NCI-H2196 (cell line): Measurements from ENCODE around the gene GLIPR1L1.
A peak's percentile ranks its signal among the peaks of the same experiment; 100 is the strongest.
"Not testable (repeated sequence)": the region's sequence is repeated elsewhere in the genome, so short reads cannot be mapped to it uniquely, and the experiment has no call there.

Source experiments
- DNase-seq: peaks from one replicate; lab custom pipeline; 2025; ENCODE audit not compliant: unreplicated experiment; lab: John Stamatoyannopoulos, UW

The GLIPR1L1 gene, protein sequence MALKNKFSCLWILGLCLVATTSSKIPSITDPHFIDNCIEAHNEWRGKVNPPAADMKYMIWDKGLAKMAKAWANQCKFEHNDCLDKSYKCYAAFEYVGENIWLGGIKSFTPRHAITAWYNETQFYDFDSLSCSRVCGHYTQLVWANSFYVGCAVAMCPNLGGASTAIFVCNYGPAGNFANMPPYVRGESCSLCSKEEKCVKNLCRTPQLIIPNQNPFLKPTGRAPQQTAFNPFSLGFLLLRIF

GRCh38 chr12:75334384-75335030 is at the start of gene GLIPR1L1:
GLIPR1L1 (plus strand) TSS chr12:75334670; CDS start chr12:75334729, 59 bp downstream.
- peak; percentile 16 for DNase-seq

DNA sequence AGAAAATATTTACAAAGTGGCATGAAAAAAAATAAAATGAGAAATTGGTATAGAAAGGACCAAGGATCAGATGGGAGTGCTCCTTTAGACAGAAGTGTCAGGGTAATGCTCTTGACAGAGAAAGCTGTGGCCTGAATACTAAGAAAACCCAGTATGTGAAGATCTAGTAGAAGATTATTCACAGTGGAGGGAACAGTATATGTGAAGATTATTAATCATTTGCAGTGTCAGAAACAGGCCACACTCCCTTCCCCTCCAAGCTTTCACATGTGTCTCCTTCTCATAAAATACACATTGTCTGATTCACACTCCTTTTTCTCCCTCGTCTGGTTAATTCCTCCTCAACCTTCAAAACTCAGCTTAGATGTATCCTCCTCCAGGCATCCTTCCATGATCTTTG is 45.6 kb upstream of the GLIPR1L1 start:
- DNase-seq, result no peak

- DNase-seq, result no peak
These were observed 44.7 kb upstream of the GLIPR1L1 start for GRCh38 chr12:75289753-75290152.

DNA sequence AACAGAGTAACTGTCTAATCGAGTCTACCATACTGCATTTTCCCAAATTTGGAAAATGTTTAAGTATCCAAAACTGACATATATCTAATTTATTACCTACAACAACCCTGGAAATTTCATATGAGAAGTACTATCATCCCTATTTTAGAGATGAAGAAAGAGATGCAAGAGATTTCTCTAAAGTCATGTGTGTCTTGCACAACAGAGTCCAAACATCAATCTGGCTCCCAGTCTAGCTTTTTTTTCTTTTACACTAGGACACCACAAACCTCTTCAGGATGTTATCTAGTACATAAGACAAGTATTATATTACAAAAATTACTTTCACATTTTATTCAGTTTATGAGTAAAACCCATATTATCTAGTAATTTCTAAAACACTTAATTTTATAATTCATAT is 43.5 kb upstream of the GLIPR1L1 start:
- DNase-seq, result no peak

GRCh38 chr12:75294336-75294735 is 40.1 kb upstream of the GLIPR1L1 start:
- DNase-seq, result no peak

GRCh38 chr12:75294797-75295196 is 39.7 kb upstream of the GLIPR1L1 start:
- no peak for DNase-seq

DNA sequence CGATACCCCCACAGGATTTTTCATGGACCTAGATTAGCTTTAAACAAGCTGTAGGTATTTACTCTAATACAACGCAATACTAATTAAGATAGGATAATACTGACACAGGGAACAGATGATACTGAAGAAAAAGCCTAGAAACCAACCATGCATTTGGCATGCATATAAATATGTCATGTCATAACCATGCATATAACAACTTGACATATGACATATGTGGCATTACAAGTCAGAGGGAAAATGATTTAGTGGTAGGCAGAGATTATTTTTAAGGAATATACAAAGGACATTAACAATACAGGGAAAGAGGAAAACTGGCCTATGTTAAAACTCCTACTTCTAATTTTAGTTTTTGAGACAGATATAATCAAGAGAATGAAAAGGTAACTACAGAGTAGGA is 32.2 kb upstream of the GLIPR1L1 start:
- no peak for DNase-seq

DNA sequence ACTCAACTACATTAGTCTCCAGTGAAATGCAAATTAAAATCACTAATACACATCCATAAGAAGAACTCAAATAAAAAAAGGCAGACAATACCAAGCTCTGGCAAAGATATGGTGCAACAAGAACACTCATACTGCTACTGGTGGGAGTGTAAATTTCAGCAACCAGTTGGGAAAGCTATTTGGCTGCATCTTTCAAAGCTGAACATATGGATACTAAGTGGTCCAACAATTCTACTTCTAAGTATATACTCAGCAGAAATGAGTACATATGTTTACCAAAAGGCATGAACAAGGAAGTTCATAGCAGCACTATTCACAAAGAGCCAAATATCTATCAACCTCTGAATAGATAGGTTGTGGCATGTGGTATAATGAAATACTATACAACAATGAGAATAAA is 31.7 kb upstream of the GLIPR1L1 start:
- no peak for DNase-seq

- DNase-seq, result no peak
These were observed 28.8 kb upstream of the GLIPR1L1 start for GRCh38 chr12:75305412-75306332.

DNA sequence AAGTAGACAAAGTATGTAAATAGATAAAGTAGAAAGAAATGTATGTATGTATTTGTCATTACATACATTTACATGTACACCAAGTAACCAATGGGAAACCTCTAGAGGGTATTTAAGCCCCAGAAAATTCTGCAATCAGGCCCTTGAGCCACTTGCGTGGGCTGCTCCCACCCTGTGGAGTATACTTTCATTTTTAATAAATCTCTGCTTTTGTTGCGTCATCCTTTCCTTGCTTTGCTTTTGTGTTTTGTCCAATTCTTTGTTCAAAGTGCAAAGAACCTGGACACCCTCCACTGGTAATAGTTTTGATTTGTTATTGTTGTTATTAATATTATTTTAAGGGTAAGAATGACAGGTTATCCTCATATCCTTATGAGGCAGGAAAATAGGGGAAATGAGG is 26.2 kb upstream of the GLIPR1L1 start:
- no peak for DNase-seq

GRCh38 chr12:75311369-75311768 is 23.1 kb upstream of the GLIPR1L1 start:
- no peak for DNase-seq

DNA sequence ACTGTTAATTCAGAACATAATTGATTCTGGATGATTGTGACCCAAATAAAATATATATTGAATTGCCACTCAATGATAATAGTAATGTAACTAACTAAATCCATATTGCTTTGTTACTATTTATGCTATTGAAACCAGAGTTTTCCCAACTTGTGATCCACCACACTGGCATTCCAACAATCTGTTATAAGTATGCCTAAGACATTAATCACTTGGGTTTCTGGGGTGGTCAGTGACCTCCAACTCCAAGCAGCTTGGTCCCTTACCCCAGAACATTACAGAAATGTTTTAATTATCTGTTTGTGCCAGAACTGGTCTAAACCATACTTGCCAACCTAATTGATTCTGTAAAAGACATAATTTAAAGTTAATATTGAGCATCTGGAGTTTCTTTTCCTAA is 19.0 kb upstream of the GLIPR1L1 start:
- no peak for DNase-seq

- no peak for DNase-seq
These were observed 16.7 kb upstream of the GLIPR1L1 start for GRCh38 chr12:75317784-75318183.

DNA sequence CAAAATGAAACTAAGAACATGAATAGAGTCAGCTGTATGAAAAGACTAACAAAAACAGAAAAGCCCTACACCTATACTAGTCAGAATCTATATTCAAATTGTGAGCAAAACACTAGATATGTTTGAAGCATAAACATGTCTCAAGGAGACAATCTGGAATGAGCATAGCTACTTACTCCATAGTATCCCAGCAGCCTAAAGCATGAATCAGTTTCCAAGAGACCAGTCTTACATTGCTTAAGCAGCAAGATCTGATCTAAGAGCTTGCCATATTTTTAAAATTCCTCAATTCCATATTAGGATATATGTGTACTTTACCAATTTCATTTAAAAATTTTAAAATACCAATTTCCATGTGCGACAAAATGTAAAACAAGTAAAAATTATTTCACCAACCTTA is 12.0 kb upstream of the GLIPR1L1 start:
- no peak for DNase-seq

- DNase-seq, result no peak
These were observed 10.8 kb upstream of the GLIPR1L1 start for GRCh38 chr12:75323663-75324062.

DNA sequence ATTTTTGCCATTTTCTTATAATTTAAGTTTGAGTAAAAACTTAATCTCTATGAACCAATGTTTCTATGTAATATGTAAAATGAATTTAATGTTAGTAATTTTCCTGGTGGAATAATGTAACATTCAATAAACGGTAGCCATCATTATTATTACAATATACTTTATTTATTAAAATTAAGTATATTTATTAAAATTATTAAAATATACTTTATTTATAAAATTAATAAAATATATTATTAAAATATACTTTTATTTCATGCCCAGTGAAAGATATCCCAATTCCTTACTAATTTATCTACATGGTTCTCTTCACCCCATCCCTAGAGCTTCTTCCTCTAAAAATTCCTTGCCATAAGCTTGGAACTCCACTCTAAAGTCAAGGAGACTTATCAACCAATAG is 6.8 kb upstream of the GLIPR1L1 start:
- no peak for DNase-seq

DNA sequence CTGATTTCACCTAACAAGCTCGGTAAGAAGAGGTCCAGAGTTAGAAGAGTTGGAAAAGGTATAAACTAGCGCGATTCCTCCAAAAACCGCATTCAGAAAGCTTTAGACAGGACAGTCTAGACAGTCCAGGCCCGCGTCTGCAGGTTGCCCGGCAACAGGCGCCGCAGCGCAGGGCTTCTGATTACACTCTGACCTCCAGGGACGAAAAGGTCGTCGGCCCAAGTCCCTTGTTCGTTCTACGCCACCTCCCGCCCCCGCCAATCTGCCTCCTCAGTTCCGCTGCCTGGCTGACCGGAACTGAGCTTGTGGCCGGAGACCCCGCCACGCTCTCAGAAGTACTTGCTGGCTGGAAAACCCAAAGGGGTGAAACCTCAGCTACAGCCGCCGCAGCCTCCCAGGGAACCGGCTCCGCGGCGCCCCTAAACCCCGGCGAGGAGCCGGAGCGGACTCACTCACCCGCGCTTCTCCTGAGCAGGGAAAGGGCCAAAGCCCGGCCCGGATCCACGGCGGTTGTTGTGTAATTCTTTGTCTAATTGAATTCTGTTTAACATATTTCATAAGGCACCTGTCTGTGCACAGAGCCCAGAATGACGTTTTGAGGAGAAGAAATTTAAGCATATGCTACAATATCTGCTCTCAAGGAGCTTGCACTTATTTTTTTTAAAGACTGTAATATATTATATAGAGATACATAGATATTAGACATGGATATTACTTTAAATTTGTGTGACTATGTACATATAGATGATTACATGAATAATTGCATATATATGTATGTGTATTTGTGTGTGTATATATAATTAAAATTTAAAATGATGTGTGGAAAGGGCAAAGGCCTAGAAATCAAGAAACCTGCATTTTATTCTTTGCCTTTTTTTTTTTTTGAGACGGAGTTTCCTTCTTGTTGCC is 4.3 kb upstream of the GLIPR1L1 start, which contains the start of gene CAPS2:
TSS of gene CAPS2 (minus strand) at position 407 of the 909 bp plus-strand sequence. CDS start 3,826 bp downstream, outside the sequence.
- peak; percentile 86 for DNase-seq

DNA sequence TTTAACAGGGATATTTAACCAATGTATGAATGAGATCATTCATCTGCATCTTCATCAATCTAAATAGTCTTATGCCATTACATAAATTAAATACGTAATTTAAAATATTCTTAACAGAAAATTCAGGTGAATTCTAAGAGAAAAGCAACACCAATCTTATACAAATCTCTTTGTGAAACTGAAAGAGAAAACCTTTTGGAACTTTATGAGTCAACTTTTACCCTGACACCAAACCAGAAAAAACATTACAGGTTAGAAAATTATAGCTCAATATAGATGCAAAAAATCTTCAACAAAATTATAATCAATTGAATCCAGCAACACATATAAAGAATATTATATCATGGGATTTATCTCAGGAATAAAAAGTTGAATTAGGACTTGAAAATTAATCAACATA is 3.4 kb downstream of the GLIPR1L1 start:
- DNase-seq, result no peak

- DNase-seq, result no peak
These were observed 7.4 kb downstream of the GLIPR1L1 start for GRCh38 chr12:75341873-75342272.

- no peak for DNase-seq
These were observed 11.1 kb downstream of the GLIPR1L1 start for GRCh38 chr12:75345531-75345930.

GRCh38 chr12:75346215-75346614 is 11.7 kb downstream of the GLIPR1L1 start:
- not testable (repeated sequence) for DNase-seq
